Thyroid gland (tissue), 4 donors: ENCODE measurements around the gene ERC1.

Experiments
- POLR2A ChIP-seq, 2 donors: fragments of 450-650 bp; IDR thresholded peaks; one replicate each; pipeline ENCODE4 v1.6.1; 2017; ENCODE audit warnings: antibody characterized with exemption in 2 of 2, mild to moderate bottlenecking in 2 of 2, moderate library complexity in 1 of 2
- TF ChIP-seq, protein P1 (sequence below), 6 experiments: fragments of 200-600 bp in 3 of 6; fragments of 450-650 bp in 3 of 6; sonication (generic) in 3 of 6; IDR thresholded peaks; one replicate each; pipeline ENCODE4 v1.5.1; 2016 to 2019; ENCODE audit warnings: antibody characterized with exemption in 6 of 6, mild to moderate bottlenecking in 2 of 6, inconsistent platforms in 1 of 6, moderate library complexity in 1 of 6

DNA sequence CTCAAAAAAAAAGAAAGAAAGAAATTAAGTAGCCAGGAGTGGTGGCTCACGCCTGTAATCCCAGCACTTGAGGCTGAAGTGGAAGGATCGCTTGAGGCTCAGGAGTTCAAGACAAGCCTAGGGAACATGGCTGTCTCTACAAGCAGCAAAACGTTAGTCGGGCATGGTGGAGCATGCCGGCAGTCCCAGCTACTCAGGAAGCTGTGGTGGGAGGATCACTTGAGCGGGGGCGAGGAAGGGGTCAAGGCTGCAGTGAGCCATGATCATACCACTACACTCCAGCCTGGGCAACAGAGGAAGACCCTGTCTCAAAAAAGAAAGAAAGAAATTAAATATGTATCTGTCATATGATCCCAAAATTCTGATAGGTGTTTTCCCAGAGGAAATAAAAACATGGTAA lies 46.8 kb upstream of the ERC1 start:
- TF ChIP-seq, protein P1, sequence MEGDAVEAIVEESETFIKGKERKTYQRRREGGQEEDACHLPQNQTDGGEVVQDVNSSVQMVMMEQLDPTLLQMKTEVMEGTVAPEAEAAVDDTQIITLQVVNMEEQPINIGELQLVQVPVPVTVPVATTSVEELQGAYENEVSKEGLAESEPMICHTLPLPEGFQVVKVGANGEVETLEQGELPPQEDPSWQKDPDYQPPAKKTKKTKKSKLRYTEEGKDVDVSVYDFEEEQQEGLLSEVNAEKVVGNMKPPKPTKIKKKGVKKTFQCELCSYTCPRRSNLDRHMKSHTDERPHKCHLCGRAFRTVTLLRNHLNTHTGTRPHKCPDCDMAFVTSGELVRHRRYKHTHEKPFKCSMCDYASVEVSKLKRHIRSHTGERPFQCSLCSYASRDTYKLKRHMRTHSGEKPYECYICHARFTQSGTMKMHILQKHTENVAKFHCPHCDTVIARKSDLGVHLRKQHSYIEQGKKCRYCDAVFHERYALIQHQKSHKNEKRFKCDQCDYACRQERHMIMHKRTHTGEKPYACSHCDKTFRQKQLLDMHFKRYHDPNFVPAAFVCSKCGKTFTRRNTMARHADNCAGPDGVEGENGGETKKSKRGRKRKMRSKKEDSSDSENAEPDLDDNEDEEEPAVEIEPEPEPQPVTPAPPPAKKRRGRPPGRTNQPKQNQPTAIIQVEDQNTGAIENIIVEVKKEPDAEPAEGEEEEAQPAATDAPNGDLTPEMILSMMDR (IDR thresholded peaks at IDR 0.05): no peak
- TF ChIP-seq POLR2A (IDR thresholded peaks at IDR 0.05): no peak
